ENCODE results near the gene NFKBIB.
A peak's percentile ranks its signal among the peaks of the same experiment; 100 is the strongest.
"Not testable (repeated sequence)": the region's sequence is repeated elsewhere in the genome, so short reads cannot be mapped to it uniquely, and the experiment has no call there.

NFKBIB gene

DNA sequence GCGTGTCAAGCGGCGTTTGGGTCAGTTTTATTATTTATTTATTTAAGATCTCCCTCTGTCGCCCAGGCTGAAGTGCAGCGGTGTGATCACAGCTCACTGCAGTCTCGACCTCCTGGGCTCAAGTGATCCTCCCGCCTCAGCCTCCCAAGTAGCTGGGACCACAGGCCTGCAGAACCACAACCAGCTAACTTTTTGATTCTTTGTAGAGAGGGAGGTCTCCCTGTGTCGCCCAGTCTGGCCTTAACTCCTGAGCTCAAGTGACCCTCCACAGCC is 31.7 kb downstream of the NFKBIB start:
- DNase-seq: no peak

- no peak for DNase-seq
Measured at GRCh38 chr19:38932425-38933179, 32.8 kb downstream of the NFKBIB start.

DNA sequence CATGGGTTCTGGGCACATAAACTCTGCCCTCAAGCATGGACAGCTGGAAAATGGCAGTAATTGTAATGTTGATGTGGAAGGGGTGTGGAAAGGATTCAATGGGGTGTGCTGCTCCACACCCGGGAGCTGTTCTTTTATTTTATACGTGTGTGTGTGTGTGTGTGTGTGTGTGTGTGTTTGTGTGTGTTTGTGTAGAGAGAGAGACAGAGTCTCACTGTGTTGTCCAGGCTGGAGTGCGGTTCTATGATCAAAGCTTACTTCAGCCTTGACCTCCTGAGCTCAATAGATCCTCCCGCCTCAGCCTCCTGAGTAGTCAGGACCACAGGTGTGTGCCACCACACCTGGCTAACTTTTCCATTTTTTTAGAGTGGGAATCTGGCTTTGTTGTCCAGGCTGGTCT is 33.8 kb downstream of the NFKBIB start:
- no peak for DNase-seq

DNA sequence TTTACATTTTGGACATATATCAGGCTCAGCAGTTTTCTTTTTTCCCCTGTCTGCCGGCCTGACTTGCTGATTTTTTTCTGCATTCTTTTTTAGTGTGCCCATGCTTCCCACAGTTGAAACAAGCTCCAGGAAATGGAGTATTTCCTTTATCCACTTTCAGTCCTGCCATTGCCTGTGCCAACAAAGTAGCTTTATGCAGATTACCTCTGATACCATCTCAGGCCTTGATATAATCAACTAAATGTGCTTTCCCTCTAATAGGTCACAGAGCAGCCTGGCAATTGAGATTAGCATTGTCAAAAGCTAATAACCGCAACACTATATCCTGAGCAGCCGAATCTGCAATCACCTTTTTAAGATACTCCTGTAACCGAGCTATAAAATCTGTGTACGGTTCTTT is 40.2 kb downstream of the NFKBIB start:
- DNase-seq: no peak

DNA sequence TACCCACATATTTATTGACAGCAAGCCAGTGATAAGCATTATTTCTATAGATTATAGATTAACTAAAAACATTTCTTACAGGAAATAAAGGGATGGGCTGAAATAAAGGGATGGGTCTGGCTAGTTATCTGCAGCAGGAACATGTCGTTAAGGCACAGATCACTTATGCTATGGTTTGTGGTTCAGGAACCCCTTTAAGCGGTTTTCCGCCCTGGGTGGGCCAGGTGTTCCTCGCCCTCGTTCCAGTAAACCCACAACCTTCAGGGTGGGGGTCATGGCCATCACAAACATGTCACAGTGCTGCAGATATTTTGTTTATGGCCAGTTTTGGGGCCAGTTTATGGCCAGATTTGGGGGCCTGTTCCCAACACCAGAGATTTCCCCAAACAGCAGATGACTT is 41.7 kb downstream of the NFKBIB start:
- not testable (repeated sequence) for DNase-seq

- DNase-seq: no peak
Measured at GRCh38 chr19:38941979-38942378, 42.2 kb downstream of the NFKBIB start.

GRCh38 chr19:38942471-38943181 is 42.9 kb downstream of the NFKBIB start:
- no peak for DNase-seq

DNA sequence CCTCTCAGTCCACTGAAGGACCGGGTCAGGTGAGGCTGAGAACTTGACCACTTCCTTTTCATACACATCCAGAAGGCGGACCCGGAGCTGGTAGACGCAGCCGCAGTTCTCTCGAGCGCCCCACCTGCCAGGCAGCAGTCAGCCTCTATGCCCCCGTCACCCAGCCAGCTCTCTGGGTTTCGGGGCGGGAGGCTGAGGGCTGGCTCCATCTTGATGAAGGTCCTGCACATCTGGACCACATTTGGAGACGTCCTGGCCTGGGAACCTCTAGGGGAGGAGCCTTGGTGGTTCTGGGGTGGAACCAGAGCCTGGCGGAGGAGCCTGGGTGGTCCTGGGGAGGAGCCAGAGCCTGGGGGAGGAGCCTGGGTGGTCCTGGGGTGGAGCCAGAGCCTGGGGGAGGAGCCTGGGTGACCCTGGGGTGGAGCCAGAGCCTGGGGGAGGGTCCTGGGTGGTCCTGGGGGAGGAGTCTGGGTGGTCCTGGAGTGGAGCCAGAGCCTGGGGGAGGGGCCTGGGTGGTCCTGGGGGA is 45.3 kb downstream of the NFKBIB start:
- peak; percentile 77 for DNase-seq

DNA sequence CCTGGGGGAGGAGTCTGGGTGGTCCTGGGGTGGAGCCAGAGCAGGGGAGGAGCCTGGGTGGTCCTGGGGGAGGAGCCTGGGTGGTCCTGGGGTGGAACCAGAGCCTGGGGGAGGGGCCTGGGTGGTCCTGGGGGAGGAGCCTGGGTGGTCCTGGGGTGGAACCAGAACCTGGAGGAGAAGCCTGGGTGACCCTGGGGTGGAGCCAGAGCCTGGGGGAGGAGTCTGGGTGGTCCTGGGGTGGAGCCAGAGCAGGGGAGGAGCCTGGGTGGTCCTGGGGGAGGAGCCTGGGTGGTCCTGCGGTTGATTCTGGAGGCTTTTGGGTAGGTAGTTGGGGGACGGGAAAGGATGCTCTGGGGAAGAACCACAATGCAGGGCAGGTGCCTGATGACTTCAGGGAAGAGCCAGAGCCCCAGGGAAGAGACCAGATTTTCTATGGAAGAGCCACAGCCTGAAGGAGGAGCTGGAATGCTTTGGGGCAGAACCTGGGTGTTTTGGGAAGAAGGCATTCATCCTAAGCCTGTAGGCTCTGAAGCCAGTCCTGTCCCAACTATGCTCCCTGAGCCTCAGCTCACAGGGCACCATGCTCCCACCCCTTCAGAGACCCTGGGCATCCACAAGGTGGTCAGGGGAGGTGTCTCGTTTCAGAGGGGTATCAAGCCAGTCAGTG is 45.9 kb downstream of the NFKBIB start:
- no peak for DNase-seq

- DNase-seq: no peak
Measured at GRCh38 chr19:38946229-38947010, 46.7 kb downstream of the NFKBIB start.

DNA sequence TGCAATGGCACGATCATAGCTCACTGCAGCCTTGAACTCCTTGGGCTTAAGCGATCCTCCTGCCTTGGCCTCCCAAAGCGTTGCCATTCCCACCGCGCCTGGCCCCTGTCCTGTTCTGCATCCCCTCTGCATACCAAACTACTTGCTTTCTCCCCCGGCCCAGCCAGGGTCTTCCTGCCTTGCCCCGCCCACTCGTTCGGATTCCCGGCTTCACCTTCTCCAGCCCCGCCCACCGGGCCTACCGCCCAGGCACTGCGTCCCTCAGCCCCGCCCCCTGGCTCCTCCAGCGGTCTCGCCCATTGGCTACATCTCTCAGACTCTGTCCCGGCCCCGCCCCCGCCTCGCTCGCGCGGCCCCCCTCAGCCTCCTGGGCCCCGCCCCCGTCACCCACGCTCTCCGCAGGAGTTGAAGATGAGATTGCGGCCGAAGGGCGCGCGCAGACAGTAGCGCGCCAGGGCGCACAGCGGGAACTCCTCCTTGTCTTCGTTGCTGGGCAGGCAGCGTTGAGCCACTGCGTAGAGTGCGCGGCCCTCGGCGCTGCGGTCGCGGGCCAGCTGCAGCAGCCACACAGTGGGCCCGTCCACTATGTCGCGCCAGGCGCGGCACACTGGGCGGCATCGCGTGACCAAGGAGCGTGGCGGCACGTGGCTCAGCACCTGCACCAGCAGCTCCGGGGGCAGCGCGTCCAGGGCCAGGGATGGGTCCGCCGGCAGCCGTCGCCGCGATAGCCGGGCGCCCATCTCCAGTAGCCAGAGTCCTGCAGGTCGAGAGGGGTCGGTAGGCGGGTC is 50.0 kb downstream of the NFKBIB start:
- no peak for DNase-seq

GRCh38 chr19:38951187-38951586 is 51.4 kb downstream of the NFKBIB start:
- no peak for DNase-seq

DNA sequence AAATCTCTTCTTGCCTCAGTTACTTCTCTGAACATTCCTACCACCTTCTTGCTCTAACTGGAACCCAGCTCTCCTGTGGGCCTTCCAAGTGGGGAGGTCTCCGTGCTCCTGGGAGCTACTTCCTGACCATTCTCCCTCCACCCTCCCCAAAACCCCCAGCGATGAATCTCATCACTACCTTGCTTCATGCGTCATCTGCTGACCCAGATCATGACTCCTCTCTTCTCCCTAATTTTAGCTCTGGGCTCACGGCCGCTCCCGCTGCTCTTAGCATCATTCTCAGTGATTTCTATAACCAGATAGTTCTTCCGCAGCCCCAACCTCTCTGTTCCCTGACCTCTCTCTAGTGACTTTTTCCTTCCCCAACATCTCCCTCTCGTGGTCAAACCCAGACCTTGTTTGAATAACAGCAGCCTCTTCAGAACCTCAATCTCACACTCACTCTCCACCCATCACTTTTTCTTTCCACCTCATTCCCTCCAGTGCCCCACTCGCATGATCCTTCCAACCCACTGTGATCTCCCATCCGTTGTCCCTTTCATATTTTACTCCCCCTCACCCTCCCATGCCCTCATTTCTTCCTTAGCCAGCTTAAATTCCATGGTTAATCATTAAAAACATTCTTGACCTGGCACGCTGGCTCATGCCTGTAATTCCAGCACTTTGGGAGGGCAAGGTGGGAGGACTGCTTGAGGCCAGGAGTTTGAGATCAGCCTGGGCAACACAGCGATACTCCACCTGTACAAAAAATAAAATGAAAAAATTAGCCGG is 52.8 kb downstream of the NFKBIB start:
- DNase-seq: no peak

DNA sequence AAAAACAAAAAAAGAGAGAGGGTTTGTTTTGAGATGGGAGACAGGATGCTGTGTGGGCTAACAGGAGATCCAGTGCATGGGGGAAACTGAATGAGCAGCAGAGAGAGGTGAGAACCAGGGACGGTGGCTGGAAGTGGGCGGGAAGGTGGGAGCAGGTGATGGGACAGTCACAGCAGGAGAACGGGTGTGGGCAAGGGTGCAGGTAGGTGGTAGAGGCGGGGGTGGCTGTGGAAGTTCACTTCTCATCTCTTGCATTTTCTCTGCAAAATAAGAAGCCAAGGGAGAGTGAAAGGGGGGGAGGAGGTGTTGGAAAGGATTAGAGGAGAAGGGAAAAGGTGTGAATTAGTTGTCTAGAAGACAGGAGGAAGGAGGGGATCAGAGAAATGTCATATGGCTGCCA is 53.9 kb downstream of the NFKBIB start:
- no peak for DNase-seq

- DNase-seq: no peak
Measured at GRCh38 chr19:38956264-38956663, 56.5 kb downstream of the NFKBIB start.

- DNase-seq: no peak
Measured at GRCh38 chr19:38958301-38958700, 58.5 kb downstream of the NFKBIB start.

All from 8988T (cell line).